Measurements from ENCODE around the gene YWHAH.

YWHAH gene

DNA sequence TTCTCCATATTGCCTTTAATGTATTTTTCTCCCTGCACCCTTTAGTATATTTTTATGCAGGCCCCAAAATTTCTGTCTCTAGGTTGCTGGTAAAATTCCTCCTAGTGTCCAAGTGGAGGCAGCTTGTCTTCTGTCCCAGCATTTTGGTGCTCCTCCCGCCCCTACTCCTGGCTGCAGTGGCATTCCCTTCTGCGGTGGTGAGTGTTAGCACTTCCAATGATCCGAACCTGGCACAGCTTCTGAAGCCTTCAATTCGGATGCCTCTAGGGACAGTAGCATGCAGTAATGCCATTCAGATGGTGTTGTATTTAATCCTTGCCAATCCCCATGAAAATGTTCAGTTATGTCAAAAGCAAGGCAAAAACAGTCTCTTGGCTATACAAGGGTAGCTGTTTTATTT, 5.9 kb downstream of the YWHAH start:
- DNase-seq (ENCODE audit: low read depth, low spot score): no peak

DNA sequence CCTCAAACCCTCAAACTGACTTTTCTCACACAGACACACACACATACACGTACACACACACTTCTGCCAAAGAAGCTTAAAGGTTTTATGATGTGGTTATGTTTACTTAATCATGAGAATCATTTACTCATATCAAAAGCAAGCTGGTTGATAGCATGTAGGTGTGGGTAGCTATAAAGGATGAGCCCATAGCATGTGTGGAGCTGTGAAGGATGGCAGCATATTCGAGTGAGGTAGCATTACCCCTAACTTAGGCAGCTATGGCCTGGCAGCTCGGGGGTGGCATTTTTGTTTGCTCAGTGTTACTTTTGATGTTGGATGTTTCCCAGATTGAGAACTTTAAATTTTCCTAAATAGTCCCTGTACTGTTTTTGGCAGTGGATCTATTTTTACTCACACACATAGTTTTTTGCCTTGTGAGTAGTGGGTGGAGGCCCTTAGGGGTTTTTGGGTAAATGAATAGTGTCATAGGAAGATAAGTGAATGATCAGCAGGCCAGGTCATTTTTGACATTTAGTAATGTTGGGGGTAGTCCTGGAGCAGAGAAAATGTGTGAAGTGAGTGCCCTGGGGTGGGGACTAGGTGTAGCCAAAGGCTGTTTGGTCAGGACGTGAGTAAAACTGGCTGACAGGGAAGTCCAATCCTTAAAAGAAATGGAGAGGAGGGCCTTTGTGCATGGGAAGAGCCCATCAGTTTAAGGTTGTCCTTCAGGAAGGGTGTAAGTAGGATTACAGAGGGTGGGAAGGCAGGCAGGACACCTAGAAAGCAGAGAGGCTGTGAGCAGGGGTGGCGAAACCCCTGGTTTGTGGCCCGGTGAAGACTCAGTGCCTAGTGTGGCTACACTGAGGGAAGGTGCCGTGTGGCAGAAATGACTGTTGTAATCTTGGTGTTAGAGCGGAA, 7.1 kb downstream of the YWHAH start:
- no peak for DNase-seq (ENCODE audit: low read depth, low spot score)

- no peak for DNase-seq (ENCODE audit: low read depth, low spot score)
Observed at GRCh38 chr22:31952094-31952401, 7.7 kb downstream of the YWHAH start.

GRCh38 chr22:31952472-31952871, 8.1 kb downstream of the YWHAH start:
- DNase-seq (ENCODE audit: low read depth, low spot score): no peak

GRCh38 chr22:31953261-31953660, 8.9 kb downstream of the YWHAH start:
- no peak for DNase-seq (ENCODE audit: low read depth, low spot score)

DNA sequence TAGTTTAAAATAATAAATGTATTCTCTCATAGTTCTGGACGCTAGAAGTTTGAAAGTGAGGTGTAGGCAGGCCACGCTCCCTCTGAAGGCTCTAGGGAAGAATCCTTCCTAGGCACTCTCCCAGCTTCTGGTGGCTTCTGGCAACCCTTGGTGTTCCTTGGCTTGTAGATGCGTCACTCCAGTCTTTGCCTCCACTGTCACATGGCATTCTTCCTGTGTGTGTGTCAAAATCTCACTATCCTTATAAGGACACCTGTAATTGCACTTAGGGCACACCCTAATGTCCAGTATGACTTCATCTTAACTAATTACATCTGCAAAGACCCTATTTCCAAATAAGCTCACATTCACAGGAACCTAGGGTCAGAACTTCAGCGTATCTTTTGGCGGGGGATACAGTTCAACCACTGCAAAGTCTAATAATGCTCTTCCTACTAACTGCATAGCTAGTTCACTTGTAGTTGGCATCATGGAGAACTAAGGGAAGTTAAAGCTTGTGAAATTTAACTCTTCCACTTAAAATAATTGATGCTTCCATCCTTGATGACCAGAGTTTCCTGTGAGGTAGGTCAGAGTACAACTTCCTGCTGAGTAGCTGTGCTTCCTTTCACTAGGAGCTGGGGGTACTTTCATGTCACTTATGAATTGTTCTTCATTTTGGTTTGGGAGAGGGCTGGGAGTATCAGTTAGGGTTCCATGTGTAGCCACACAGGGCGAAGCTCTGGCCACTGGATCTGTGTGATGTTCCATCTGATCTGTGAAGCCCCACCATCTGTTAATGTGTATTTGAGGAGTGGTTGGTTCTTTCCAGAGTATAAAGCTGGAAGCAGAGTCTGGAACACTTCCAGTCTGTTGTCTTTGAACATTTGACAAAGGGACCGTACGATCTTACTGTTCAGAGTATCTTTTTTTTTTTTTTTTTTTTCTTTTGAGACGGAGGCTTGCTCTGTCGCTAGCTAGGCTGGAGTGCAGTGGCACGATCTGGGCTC, 10.5 kb downstream of the YWHAH start:
- no peak for DNase-seq (ENCODE audit: low read depth, low spot score)

- no peak for DNase-seq (ENCODE audit: low read depth, low spot score)
Observed at GRCh38 chr22:31956360-31956759, 12.0 kb downstream of the YWHAH start.

DNA sequence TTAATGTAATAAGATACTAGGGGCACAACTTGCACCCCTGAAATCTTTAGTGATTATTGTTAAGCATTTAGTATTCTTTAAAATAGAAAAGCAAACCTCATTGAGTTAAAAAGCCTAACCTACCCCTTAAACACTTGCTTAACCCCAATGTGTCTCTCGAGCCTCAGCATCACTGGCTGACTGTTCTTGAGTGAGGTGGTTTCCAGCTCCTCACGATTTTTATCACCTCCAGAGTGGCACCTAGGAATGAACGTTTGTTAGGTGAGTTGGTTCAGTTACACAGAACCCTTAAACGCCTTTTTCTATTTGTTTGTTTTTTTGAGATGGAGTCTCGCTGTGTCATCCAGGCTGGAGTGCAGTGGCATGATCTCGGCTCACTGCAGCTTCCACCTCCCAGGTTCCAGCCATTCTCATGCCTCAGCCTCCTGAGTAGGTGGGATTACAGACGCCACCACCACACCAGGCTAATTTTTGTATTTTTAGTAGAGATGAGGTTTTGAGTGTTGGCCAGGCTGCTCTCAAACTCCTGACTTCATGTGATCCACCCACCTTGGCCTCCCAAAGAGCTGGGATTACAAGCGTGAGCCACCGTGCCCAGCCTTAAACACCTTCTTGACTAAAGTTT, 13.7 kb downstream of the YWHAH start:
- DNase-seq (ENCODE audit: low read depth, low spot score): no peak

DNA sequence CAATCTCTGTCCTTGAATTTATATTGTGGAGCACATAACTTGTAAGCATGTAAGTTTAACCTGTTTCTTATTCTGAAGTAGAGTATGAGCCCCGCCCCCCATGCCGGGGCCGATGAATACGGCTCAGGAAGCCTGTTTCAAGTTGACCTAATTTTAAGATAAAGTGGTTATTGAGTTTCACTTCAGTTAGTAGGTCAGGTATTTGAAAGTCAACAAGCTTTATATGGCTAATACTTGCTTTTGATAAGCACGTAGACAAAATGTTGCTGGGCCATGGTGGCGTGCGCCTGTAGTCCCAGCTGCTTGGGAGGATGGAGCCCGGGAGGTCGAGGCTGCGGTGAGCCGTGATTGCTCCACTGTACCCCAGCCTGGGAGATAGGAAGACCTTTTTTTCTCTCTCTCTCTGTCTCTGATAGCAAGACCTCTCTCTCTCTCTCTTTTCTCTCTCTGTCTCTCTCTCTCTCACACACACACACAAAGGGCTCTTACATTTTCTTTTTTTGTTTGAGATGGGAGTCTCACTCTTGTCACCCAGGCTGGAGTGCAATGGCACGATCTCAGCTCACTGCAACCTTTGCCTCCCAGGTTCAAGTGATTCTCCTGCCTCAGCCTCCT, 14.4 kb downstream of the YWHAH start:
- no peak for DNase-seq (ENCODE audit: low read depth, low spot score)

DNA sequence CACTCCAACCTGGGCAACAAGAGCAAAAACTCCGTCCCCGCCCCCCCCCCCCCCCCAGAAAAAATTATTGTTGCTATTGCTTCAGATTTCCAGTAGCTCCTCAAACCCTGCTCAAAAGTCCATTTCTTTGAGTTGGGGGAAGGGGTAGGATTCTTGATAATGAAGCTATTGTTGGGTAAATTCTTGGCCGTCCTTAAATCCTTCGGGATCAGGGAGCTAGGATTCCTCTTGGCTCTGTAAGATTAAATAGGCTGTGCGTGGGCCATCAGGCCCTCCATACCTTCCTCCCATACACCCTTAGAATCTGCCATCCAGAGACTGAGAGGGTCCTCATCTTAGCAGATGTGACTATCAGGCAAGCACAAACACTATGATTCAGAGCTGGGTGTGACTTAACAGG, 16.4 kb downstream of the YWHAH start:
- DNase-seq (ENCODE audit: low read depth, low spot score): no peak

GRCh38 chr22:31962387-31963125, 18.2 kb downstream of the YWHAH start:
- no peak for DNase-seq (ENCODE audit: low read depth, low spot score)

DNA sequence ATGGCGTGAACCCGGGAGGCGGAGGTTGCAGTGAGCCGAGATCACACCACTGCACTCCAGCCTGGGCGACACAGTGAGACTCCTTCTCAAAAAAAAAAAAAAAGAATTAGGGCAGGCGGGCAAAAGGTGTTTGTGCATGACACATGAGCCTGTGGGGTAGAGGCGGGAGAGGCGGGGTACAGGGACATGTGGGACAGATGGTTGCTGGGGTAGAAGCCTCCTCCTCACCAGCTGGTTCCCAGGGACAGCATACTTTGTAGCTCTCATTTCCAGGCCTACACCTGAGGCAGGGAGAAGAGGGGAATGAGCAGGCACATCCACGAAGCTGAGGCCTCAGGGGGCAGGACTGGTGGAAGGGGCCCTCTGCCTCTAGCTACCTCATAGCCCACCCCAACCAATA, 23.7 kb downstream of the YWHAH start:
- DNase-seq (ENCODE audit: low read depth, low spot score): no peak

GRCh38 chr22:31969789-31970489, 25.6 kb downstream of the YWHAH start:
- peak; percentile 65 for DNase-seq (ENCODE audit: low read depth, low spot score)

- no peak for DNase-seq (ENCODE audit: low read depth, low spot score)
Observed at GRCh38 chr22:31970490-31971444, 26.4 kb downstream of the YWHAH start.

- no peak for DNase-seq (ENCODE audit: low read depth, low spot score)
Observed at GRCh38 chr22:31972180-31972579, 27.8 kb downstream of the YWHAH start.

GRCh38 chr22:31973739-31974138, 29.4 kb downstream of the YWHAH start:
- no peak for DNase-seq (ENCODE audit: low read depth, low spot score)

GRCh38 chr22:31977141-31977841, 33.0 kb downstream of the YWHAH start:
- DNase-seq (ENCODE audit: low read depth, low spot score): peak; percentile 68

DNA sequence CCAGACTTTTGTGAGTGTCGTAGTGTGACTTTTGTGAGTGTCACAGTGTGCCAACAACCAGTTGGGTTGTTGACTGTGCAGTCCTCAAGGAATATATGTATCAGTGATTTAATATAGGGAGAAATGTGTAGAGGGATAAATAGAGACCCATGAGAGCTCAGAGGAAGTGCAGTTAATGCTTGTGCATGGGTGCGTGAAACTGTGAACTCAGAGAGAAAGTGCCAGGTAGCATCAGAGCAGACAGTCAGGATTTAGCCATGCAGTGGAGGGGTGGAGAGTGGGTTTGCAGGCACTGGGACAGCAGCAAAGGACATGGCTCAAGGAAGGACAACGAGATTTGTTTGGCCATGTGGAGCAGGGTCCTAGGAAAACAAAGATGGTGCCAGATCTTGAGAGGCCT, 33.6 kb downstream of the YWHAH start:
- no peak for DNase-seq (ENCODE audit: low read depth, low spot score)

- DNase-seq (ENCODE audit: low read depth, low spot score): no peak
Observed at GRCh38 chr22:31980628-31981027, 36.3 kb downstream of the YWHAH start.
